Glutamatergic neuron (in vitro differentiated cells): Measurements from ENCODE around the gene KIF1C. TPM values are rescaled to one million over a fixed set of nuclear protein-coding genes. Genes with fewer than 3 reads are reported as not detected.

Experiments used
- DNase-seq: peaks from one replicate; pipeline ENCODE4 v3.0.0; 2022
- H3K27ac Mint-ChIP-seq: one replicate; pipeline ENCODE4 v1.8.0; 2020; ENCODE audit warnings: mild to moderate bottlenecking, mixed read lengths, inconsistent platforms; ENCODE audit not compliant: unreplicated experiment
- H3K27me3 Mint-ChIP-seq: one replicate; pipeline ENCODE4 v1.8.0; 2020; ENCODE audit warnings: mild to moderate bottlenecking, moderate library complexity, mixed read lengths, inconsistent platforms; ENCODE audit not compliant: unreplicated experiment
- H3K36me3 Mint-ChIP-seq: one replicate; pipeline ENCODE4 v1.8.0; 2020; ENCODE audit warnings: mild to moderate bottlenecking, mixed read lengths, inconsistent platforms; ENCODE audit not compliant: unreplicated experiment
- H3K4me1 Mint-ChIP-seq: one replicate; pipeline ENCODE4 v1.8.0; 2020; ENCODE audit warnings: mild to moderate bottlenecking, low read depth, mixed read lengths, inconsistent platforms; ENCODE audit not compliant: unreplicated experiment
- H3K4me3 Mint-ChIP-seq: one replicate; pipeline ENCODE4 v1.8.0; 2020; ENCODE audit warnings: mild to moderate bottlenecking, mixed read lengths, inconsistent platforms; ENCODE audit not compliant: unreplicated experiment
- H3K9me3 Mint-ChIP-seq: one replicate; pipeline ENCODE4 v1.8.0; 2020; ENCODE audit warnings: mild to moderate bottlenecking, moderate library complexity, mixed read lengths, inconsistent platforms; ENCODE audit not compliant: unreplicated experiment
- CTCF ChIP-seq: fragments of 200-600 bp; sonication (generic); IDR thresholded peaks from one replicate; pipeline ENCODE4 v1.5.0; 2021; ENCODE audit not compliant: partially characterized antibody, unreplicated experiment
- long read RNA-seq: library from polyadenylated mRNA; unstranded; transcript quantifications from one replicate; pipeline ENCODE4 v2.0.0, GENCODE V29; 2020; ENCODE audit not compliant: unreplicated experiment
- total RNA-seq: library from RNA; stranded (reverse); fragmentation: NEBNext Ultra II Directional; extraction: Animal tissue kit (Norgen Biotek cat#: 25700); gene quantifications from one replicate; pipeline ENCODE4 v1.2.1, GENCODE V29; 2021; ENCODE audit not compliant: unreplicated experiment

KIF1C gene
- total RNA-seq = 5.6 TPM
- long read RNA-seq, partial matches to known transcripts = 0 of 2 reads
- long read RNA-seq, other reads (novel, unspliced or antisense) = 2 of 2 reads

DNA sequence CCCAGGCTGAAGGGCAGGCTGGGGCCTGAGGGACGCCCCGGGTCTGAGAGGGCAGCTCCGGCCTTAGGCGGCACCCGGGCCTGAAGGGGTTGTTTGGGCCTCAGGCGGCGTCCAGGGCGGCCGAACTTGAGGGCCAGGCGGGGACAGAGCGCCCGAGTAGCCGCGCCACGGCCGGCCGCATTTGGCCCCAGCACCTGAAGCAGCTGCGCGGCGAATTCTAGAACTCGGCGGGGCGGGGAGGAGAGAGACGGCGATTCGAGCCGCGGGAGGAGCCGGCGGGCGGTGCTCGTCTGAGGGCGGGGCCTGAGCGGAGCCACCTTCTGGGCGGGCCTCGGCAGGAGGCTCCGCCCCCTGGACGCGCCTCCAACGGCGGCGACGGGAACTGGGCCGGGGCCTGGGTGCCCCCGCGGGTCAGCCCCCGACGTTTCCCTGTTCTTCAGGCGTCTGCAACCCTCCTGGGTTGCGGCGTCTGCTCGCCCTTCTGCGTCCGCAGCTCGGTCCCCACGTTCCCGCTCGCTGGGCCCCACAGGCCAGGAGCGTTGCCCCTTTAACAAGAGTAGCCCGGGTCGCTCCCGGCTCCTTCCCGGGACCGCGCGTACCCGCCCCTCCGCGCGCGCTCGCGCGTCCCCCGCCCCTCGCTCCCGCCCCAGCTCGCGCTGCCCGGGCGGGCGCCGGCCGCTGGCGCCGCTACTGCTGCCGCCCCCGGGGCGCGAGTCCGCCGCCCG, at the start of gene KIF1C, which contains the start of gene INCA1:
KIF1C (plus strand) TSS at position 649 of the 725 bp plus-strand sequence. CDS start 2,297 bp downstream, outside the sequence.
INCA1 (minus strand) TSS at position 221 of the 725 bp plus-strand sequence. CDS start 3,085 bp downstream, outside the sequence.
- DNase-seq = peak; percentile 90
- TF ChIP-seq CTCF = no peak
- H3K27me3 Mint-ChIP-seq = peaks cover 14% of the 10 kb centered on the region
- no peak within 1 kb of the TSS for H3K27ac Mint-ChIP-seq
- peaks cover 7% of the 10 kb centered on the region for H3K9me3 Mint-ChIP-seq
- H3K4me3 Mint-ChIP-seq = peak within 1 kb of the TSS; percentile 84
- peaks cover 4% of the 10 kb centered on the region for H3K4me1 Mint-ChIP-seq
- H3K36me3 Mint-ChIP-seq = no peaks in the 10 kb centered on the region

- DNase-seq = peak; percentile 84
- H3K4me3 Mint-ChIP-seq = peak within 1 kb of the TSS; percentile 100
- H3K36me3 Mint-ChIP-seq = peaks cover 5% of the 10 kb centered on the region
- peaks cover 5% of the 10 kb centered on the region for H3K27me3 Mint-ChIP-seq
- H3K4me1 Mint-ChIP-seq = peaks cover 29% of the 10 kb centered on the region
- TF ChIP-seq CTCF = no peak
- peaks cover 10% of the 10 kb centered on the region for H3K9me3 Mint-ChIP-seq
- H3K27ac Mint-ChIP-seq = peak within 1 kb of the TSS; percentile 98
Measured at GRCh38 chr17:4948166-4948930, 49.4 kb upstream of the KIF1C start, which contains the start of gene PFN1. Gene PFN1, minus strand, starts transcription at chr17:4948530. Its CDS starts 136 bp downstream, at chr17:4948394.

GRCh38 chr17:4948931-4949320, 48.8 kb upstream of the KIF1C start:
- peaks cover 31% of the 10 kb centered on the region for H3K4me1 Mint-ChIP-seq
- peak overlapping the region; percentile 98 for H3K27ac Mint-ChIP-seq
- peaks cover 5% of the 10 kb centered on the region for H3K36me3 Mint-ChIP-seq
- peak overlapping the region; percentile 100 for H3K4me3 Mint-ChIP-seq
- TF ChIP-seq CTCF = no peak
- peaks cover 12% of the 10 kb centered on the region for H3K9me3 Mint-ChIP-seq
- peak; percentile 78 for DNase-seq
- H3K27me3 Mint-ChIP-seq = peaks cover 6% of the 10 kb centered on the region

GRCh38 chr17:4949321-4950074, 48.3 kb upstream of the KIF1C start:
- Mint-ChIP-seq H3K27me3 (peaks cover 7% of the 10 kb centered on the region), H3K9me3 (peaks cover 17% of the 10 kb centered on the region), H3K36me3 (peaks cover 5% of the 10 kb centered on the region), H3K4me3 (peak overlapping the region; percentile 79), H3K27ac (peak overlapping the region; percentile 38), H3K4me1 (peaks cover 32% of the 10 kb centered on the region)
- peak; percentile 74 for DNase-seq
- TF ChIP-seq CTCF = no peak
